ENCODE data around the gene TESK2.
"Not testable (repeated sequence)": the region's sequence is repeated elsewhere in the genome, so short reads cannot be mapped to it uniquely, and the experiment has no call there.

TESK2 gene

DNA sequence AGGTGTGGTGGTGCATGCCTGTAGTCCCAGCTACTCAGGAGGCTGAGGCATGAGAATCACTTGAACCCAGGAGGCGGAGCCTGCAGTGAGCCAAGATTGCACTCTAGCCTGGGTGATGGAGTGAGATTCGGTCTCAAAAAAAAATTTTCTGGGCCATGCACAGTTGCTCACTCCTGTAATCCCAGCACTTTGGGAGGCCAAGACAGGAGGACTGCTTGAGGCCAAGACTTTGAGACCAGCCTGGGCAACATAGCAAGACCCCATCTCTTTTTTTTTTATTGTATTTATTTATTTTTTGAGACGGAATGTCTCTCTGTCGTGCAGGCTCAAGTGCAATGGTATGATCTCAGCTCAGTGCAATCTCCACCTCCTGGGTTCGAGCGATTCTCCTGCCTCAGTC, 16.8 kb downstream of the TESK2 start:
- not testable (repeated sequence) for FAIRE-seq

GRCh38 chr1:45473302-45473701, 17.7 kb downstream of the TESK2 start:
- no peak for DNase-seq (ENCODE audit: low spot score)
- no peak for FAIRE-seq

More for the DNA sequence above, 16.8 kb downstream of the TESK2 start:
- DNase-seq (ENCODE audit: low spot score): not testable (repeated sequence)

GRCh38 chr1:45470306-45470798, 20.6 kb downstream of the TESK2 start:
- FAIRE-seq: no peak
- DNase-seq (ENCODE audit: low spot score): no peak

GRCh38 chr1:45467353-45467752, 23.6 kb downstream of the TESK2 start:
- not testable (repeated sequence) for FAIRE-seq; DNase-seq (ENCODE audit: low spot score)

- FAIRE-seq (no peak), DNase-seq (ENCODE audit: low spot score) (no peak)
Measured at GRCh38 chr1:45465277-45465676, 25.7 kb downstream of the TESK2 start.

DNA sequence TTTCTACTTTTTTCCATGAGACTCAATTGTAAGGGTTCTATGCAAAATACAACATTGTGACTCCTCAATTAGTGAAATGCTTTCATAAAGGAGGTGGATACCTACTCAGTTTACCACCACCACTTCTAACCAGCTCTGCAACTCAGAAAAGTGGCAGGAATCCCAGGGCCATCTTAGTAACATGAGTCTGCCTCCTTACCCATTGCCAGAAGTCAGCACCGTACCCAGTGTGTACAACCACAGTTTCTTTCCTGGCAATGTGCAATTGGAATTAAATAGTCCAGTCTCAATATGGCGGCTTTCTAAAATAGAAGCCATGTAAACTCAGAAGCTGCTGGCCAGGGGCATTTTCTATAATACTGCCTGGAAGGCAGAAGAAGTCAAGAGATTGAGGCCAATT, 32.1 kb downstream of the TESK2 start:
- DNase-seq (ENCODE audit: low spot score) (no peak), FAIRE-seq (no peak)

DNA sequence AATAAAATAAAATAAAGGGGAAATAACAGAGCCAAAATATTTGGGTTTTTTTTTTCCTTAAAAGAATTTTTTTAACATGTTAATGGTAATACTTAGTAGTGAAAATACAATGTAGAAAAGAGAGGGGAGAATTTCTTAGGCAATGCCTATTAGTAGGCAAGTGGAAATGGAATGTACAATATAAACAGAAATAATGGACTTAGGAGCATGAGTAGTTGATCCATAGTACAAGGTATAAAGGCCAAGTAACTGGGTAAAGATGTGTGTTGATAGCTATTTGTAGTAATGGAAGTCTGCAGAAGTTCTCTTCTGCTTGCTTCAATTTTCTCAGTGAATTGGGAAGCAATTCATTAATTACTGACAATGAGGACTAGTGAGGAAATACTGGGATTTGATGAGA, 34.4 kb downstream of the TESK2 start:
- no peak for DNase-seq (ENCODE audit: low spot score)
- no peak for FAIRE-seq

DNA sequence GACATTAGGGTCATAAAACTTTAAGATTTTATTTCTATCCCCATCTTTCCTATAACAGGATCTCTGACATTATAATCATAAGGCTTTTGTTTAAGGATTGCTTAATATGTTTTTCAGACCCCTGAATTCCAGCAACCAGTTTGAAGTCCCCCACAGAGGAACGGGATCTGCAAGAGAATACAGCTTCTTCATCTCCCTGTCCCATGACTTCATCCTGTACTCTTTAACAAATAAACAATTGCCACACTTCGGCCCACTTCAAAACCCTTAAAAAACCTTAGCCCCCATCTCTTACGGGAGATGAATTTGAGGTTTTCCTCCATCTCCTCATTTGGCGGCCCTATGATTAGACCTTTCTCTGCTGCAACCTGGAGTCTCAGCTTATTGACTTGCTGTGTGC, 35.8 kb downstream of the TESK2 start:
- no peak for FAIRE-seq
- no peak for DNase-seq (ENCODE audit: low spot score)

DNA sequence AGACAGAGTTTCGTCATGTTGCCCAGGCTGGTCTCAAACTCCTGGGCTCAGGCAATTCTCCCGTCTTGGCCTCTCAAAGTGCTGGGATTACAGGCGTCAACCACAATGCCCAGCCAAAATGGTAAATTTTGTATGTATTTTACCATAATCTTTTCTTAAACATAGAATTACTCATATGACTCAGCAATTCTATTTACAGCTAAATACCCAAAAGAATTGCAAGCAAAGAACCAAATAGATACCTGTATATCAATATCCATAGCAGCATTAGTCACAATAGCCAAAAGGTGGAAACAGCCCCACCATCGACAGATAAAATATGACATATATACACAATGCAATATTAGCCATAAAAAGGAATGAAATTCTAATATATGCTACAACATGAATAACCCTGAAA, 36.5 kb downstream of the TESK2 start:
- FAIRE-seq (no peak), DNase-seq (ENCODE audit: low spot score) (no peak)

DNA sequence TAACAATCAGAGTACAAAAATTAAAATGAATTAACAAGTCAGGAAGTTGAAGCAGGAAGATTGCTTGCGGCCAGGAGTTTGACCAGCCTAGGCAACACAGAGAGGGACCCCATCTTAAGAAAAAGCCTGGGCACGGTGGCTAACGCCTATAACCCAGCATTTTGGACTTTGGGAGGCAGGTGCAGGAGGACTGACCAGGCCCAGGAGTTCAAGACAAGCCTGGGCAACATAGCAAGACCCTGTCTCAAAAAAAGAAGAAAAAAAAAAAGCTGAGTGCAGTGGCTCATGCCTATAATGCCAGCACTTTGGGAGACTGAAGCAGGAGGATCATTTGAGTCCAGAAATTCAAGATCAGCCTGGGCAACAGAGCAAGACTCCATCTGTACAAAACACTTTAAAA, 38.5 kb downstream of the TESK2 start:
- no peak for FAIRE-seq
- DNase-seq (ENCODE audit: low spot score): no peak

DNA sequence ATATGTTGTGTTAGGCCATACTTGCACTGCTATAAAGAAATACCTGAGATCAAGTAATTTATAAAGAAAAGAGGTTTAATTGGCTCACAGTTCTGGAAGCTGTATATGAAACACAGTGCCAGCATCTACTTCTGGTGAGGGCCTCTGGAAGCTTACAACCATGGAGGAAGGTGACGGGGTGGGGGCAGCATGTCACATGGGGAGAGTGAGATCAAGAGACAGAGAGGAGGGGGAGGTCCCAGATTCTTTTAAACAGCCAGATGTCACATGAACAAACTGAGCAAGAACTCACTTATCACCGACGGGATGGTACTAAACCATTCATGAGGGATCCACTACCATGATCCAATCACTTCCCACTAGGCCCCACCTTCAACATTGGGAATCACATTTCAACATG, 42.6 kb downstream of the TESK2 start:
- FAIRE-seq: no peak
- DNase-seq (ENCODE audit: low spot score): no peak

DNA sequence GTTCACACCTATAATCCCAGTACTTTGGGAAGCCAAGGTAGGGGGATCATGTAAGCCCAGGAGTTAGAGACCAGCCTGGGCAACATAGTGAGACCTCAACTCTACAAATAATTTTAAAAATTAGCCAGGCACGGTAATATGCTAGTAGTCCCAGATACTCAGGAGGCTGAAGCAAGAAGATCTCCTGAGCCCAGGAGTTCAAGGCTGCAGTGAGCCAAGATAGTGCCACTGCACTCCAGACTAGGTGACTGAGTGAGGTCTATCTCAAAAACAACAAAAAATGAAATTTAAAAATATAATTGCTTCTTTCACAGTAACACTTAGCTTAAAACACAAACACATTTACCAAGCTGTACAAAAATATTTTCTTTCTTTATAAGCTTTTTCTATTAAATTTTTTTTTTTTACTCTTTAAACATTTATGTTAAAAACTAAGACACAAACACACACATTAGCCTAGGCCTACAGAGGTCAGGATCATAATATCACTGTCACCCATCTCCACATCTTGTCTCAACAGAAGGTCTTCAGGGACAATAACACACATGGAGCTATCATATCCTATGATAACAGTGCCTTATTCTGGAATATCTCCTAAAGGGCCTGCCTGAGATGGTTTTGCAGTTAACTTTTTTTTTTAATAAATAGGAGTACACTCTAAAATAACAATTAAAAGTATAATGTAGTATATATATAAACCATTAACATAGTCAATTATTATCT, 43.9 kb downstream of the TESK2 start:
- DNase-seq (ENCODE audit: low spot score) (no peak), FAIRE-seq (no peak)

- DNase-seq (ENCODE audit: low spot score) (no peak), FAIRE-seq (no peak)
Measured at GRCh38 chr1:45446530-45446929, 44.4 kb downstream of the TESK2 start.

- FAIRE-seq (no peak), DNase-seq (ENCODE audit: low spot score) (no peak)
Measured at GRCh38 chr1:45444609-45445131, 46.3 kb downstream of the TESK2 start.

DNA sequence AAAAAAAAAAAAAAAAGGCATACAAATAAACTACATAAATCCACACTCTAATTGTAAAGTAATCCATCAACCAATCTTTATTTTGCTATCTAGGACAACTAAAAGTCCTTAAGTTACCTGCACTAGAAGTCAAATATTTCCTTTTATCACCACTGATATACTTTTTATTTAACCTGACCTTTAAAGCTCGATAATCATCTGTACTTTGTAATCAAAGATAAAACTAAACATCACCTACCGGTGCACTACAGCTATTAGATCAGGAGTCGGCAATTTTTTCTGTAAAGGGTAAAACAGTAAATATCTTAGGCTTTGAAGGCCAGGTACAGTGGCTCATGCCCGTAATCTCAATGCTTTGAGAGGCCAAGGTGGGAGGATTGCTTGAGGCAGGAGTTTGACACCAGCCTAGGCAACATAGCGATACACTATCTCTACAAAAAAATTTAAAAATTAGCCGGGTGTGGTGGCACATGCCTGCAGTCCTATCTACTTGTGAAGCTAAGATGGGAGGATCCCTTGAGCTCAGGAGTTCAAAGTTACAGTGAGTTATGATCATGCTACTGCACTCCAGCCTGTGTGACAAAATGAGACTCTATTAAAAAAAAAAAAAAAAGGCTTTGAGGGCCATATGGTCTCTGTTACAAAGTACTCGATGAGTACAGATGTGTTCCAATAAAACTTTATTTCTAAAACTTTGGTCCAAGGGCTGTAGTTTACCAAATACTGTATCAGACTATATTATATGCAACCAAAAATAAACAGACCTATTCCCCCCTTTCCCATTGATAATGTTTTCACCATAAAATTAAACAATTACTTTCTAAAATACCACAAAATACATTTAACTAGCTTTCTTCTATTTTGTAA, 47.1 kb downstream of the TESK2 start:
- DNase-seq (ENCODE audit: low spot score) (no peak), FAIRE-seq (no peak)

- DNase-seq (ENCODE audit: low spot score): no peak
- no peak for FAIRE-seq
Measured at GRCh38 chr1:45442272-45442671, 48.7 kb downstream of the TESK2 start.

DNA sequence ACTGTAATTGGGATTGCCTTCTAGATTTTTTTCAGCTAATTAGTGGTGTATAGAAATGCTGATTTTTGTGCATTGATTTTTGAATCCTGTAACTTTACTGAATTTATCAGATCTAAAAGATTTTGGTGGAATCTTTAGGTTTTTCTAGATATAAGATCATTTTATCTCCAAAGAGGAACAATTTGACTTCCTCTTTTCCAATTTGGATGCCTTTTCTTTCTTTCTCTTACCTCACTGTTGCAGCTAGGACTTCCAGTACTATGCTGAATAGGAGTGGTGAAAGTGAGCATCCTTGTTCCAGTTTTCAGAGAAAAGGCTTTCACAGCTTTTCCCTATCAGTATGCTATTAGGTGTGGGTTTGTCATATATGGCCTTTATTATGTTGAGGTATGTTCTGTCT, 53.6 kb downstream of the TESK2 start:
- FAIRE-seq (no peak), DNase-seq (ENCODE audit: low spot score) (no peak)

DNA sequence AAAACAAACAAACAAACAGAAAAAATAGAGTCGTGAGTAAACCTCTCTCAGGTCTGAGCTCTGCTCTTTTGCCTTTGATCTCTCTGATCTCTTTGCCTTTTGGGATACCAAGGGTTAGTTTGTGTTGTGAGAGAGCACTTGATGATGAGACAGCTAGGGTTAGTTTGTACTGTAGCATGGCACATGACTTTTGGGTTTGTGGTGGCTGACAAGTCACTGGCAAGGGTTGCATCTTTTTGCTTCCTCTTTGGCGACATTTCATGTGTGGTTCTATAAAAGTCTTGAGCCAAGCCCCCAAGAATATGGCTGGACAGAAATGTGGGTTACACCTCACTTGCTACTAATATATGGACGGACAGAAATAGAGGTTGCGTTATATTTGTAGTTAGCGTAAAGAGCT, 60.5 kb downstream of the TESK2 start:
- no peak for DNase-seq (ENCODE audit: low spot score)
- no peak for FAIRE-seq

- DNase-seq (ENCODE audit: low spot score): no peak
- no peak for FAIRE-seq
Measured at GRCh38 chr1:45429561-45430159, 61.3 kb downstream of the TESK2 start.

DNA sequence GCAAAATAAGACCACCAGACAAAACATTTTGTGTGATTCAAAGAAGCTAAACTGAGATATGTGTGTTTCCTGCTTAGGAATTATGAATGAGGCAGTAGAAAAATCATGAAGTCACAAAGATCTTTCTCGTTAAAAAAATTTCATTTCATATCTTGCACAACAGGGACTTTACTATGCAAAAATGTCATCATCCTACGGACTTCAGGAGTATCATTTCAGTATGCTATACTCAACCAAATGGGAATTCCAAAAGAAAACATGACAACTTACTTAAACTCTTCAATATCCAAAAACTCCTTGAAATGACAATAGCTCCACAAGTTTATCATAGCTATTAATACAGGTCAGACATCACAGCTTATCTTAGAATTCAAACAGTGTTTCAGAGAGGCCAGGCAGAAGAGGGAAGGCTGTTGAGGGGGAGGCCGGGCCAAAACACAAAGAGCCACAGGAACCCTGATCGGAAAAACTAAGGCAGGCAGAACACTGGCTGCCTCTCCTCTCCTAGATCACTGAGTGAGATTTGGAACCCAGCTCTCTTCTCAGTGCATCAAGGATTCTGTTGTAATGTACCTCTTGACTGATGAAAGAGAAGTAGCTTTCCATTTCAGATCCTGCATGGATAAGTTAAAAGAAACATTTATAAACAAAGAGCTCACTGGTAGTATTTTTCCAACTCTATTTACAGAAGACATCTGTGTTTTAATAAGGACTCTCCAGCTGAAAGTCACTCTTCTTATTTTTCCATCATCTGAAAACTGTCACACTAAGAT, 66.9 kb downstream of the TESK2 start:
- FAIRE-seq (no peak), DNase-seq (ENCODE audit: low spot score) (no peak)

- no peak for DNase-seq (ENCODE audit: low spot score)
- no peak for FAIRE-seq
Measured at GRCh38 chr1:45421935-45422334, 69.0 kb downstream of the TESK2 start.
